Hepatocyte (in vitro differentiated cells): ENCODE results near the gene ZBTB8A.

ENCODE experiments used
- CTCF ChIP-seq: fragments of 200-600 bp; sonication (generic); IDR thresholded peaks from 2 replicates; pipeline ENCODE4 v1.5.1; 2016; ENCODE audit warnings: antibody characterized with exemption, mild to moderate bottlenecking; ENCODE audit not compliant: poor library complexity
- EZH2phosphoT487 ChIP-seq: fragments of 200-600 bp; sonication (generic); IDR thresholded peaks from one replicate; pipeline ENCODE4 v1.6.1; 2018; ENCODE audit warnings: antibody characterized with exemption, mild to moderate bottlenecking, low read depth, moderate library complexity; ENCODE audit not compliant: unreplicated experiment, severe bottlenecking

- TF ChIP-seq CTCF (no peak), EZH2phosphoT487 (no peak)
Measured at GRCh38 chr1:32623775-32624174, 84.5 kb downstream of the ZBTB8A start.
